Thymus (tissue), 11 donors: ENCODE data around the gene COL16A1. TPM values are rescaled to one million over a fixed set of nuclear protein-coding genes. Genes with fewer than 3 reads are reported as not detected.

ENCODE experiments used
- DNase-seq, 9 donors: peaks; one replicate each; pipeline ENCODE4 v3.0.0-alpha.2; 2013; ENCODE audit warnings: low spot score in 9 of 9, low read depth in 6 of 9, missing footprints in 1 of 9
- H3K27ac ChIP-seq, 2 donors: one replicate each; pipeline ENCODE4 v1.5.1; 2013; ENCODE audit warnings: control low read depth in 1 of 2, low read depth in 1 of 2, low read length in 1 of 2, mild to moderate bottlenecking in 1 of 2, moderate library complexity in 1 of 2
- H3K27me3 ChIP-seq, 2 donors: one replicate each; pipeline ENCODE4 v1.5.1; 2013; ENCODE audit warnings: low read length in 1 of 2; ENCODE audit not compliant: control insufficient read depth in 2 of 2, insufficient read depth in 1 of 2
- H3K36me3 ChIP-seq, 2 donors: one replicate each; pipeline ENCODE4 v1.5.1; 2013; ENCODE audit warnings: low read length in 1 of 2, mild to moderate bottlenecking in 1 of 2, moderate library complexity in 1 of 2; ENCODE audit not compliant: control insufficient read depth in 2 of 2, insufficient read depth in 2 of 2
- H3K4me1 ChIP-seq, 2 donors: one replicate each; pipeline ENCODE4 v1.5.1; 2013; ENCODE audit warnings: low read length in 2 of 2; ENCODE audit not compliant: control insufficient read depth in 2 of 2, insufficient read depth in 2 of 2
- H3K4me3 ChIP-seq, 2 donors: one replicate each; pipeline ENCODE4 v1.5.1; 2013; ENCODE audit warnings: low read length in 2 of 2, control low read depth in 1 of 2, mild to moderate bottlenecking in 1 of 2
- H3K9me3 ChIP-seq, 2 donors: one replicate each; pipeline ENCODE4 v1.5.1; 2013; ENCODE audit warnings: low read length in 1 of 2, mild to moderate bottlenecking in 1 of 2; ENCODE audit not compliant: control insufficient read depth in 2 of 2, insufficient read depth in 1 of 2
- WGBS: extraction: QIAGEN DNeasy Blood & Tissue Kit; methylation state at CpG from one replicate; pipeline ENCODE4 v1.1.7; 2013; 5-methylcytosine and 5-hydroxymethylcytosine counted together
- polyA plus RNA-seq: library from polyadenylated mRNA; stranded (reverse); fragments of 200-250 nt; gene quantifications from one replicate; pipeline ENCODE4 v1.2.3, GENCODE V29; 2013
- total RNA-seq: library from RNA; stranded (reverse); fragments of 120-200 nt; gene quantifications from one replicate; pipeline ENCODE4 v1.2.4, GENCODE V29; 2013
- donor health status: healthy.

The COL16A1 gene
- total and polyA plus RNA-seq, 2 donors: 32.9 to 39.3 TPM

GRCh38 chr1:31675756-31676155 is 28.1 kb downstream of the COL16A1 start:
- 95% methylated on average over 14 of the region's 14 CpGs for WGBS
- no peaks in the 10 kb centered on the region for H3K36me3 ChIP-seq

DNA sequence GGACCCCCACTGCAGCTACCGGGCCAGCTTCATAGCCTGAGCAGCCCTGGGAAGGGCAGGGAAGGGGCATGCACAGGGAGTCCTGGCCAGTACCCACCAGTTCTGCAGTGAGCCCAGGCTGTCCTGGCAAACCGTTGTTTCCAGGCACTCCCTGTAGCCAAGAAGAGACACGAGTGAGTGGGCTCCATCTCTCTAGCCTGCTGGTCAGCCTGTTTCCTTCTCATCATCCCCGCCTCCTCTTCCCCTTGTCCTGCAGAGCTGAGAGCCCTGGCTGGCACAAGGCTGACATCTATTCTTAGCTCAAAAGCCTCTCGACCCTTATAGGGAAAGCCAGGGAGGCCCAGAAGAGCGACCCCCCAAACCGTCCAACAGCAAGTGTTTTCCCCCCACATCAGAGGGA is 28.7 kb downstream of the COL16A1 start:
- WGBS: 92% methylated on average over 7 of the region's 7 CpGs
- Histone ChIP-seq H3K36me3 (no peaks in the 10 kb centered on the region), H3K27me3 (peaks cover 0 to 21% of the 10 kb centered on the region in 2 donors), H3K27ac (no peak overlapping the region), H3K4me1 (peaks cover 0 to 7% of the 10 kb centered on the region in 2 donors), H3K9me3 (no peaks in the 10 kb centered on the region), H3K4me3 (no peak overlapping the region)
- DNase-seq: no peak

More at GRCh38 chr1:31675756-31676155, 28.1 kb downstream of the COL16A1 start:
- no peak overlapping the region for H3K4me3 ChIP-seq
- H3K27me3 ChIP-seq: peaks cover 0 to 20% of the 10 kb centered on the region in 2 donors
- no peaks in the 10 kb centered on the region for H3K9me3 ChIP-seq
- peaks cover 0 to 2% of the 10 kb centered on the region in 2 donors for H3K4me1 ChIP-seq
- DNase-seq: no peak
- H3K27ac ChIP-seq: no peak overlapping the region

DNA sequence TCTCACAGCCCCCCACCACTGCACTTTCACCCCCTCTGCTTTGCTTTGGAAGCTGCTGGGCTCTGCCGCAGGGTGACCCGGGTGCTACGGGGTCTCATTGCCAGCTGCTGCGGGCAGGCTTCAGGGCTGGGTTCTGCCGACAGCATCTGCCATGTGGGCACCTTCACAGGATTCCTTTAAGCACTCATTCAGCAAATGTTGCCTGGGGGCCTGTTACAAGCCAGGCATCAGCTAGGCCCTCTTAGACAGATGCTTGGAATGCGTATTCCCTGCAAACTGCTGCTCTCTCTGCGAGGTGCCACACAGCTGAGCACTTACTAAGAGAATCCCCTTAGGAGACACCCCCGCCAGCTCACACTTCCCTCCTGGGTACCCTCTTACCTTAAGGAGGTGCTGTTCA is 29.2 kb downstream of the COL16A1 start:
- H3K4me3 ChIP-seq: no peak overlapping the region
- H3K36me3 ChIP-seq: no peaks in the 10 kb centered on the region
- peaks cover 3 to 13% of the 10 kb centered on the region in 2 donors for H3K4me1 ChIP-seq
- peaks cover 0 to 24% of the 10 kb centered on the region in 2 donors for H3K27me3 ChIP-seq
- DNase-seq: no peak
- WGBS: 97% methylated on average over 8 of the region's 8 CpGs
- no peak overlapping the region for H3K27ac ChIP-seq
- H3K9me3 ChIP-seq: no peaks in the 10 kb centered on the region

GRCh38 chr1:31673433-31673832 is 30.4 kb downstream of the COL16A1 start:
- Histone ChIP-seq H3K4me3 (no peak overlapping the region), H3K27me3 (peaks cover 0 to 24% of the 10 kb centered on the region in 2 donors)
- 98% methylated on average over 9 of the region's 9 CpGs for WGBS

DNA sequence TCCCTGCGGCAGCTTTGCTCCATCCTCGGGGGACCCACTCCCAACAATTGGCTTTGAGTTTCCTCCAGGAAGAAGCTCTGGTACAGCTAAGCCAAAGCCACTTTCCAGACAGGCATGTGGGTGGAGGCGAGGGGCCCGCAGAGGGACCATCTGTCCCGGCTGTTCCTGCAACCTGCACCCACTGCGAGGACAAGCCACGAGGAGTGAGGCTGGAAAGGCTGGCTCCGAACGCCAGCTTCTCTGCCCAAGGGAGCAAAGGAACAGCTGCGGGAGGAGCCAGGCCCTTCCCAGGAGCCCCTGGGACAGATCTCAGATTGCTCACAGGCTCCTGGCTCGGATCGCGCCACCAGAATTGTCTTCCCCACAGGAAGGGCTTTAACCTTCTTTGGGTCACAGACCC is 30.8 kb downstream of the COL16A1 start:
- no peak for DNase-seq
- Histone ChIP-seq H3K4me3 (no peak overlapping the region), H3K27me3 (peaks cover 0 to 27% of the 10 kb centered on the region in 2 donors), H3K4me1 (peaks cover 3 to 19% of the 10 kb centered on the region in 2 donors), H3K9me3 (no peaks in the 10 kb centered on the region), H3K36me3 (no peaks in the 10 kb centered on the region), H3K27ac (no peak overlapping the region)
- WGBS: 93% methylated on average over 13 of the region's 13 CpGs

More at GRCh38 chr1:31673433-31673832, 30.4 kb downstream of the COL16A1 start:
- DNase-seq: no peak
- Histone ChIP-seq H3K27ac (no peak overlapping the region), H3K36me3 (no peaks in the 10 kb centered on the region), H3K9me3 (no peaks in the 10 kb centered on the region), H3K4me1 (peaks cover 3 to 18% of the 10 kb centered on the region in 2 donors)

DNA sequence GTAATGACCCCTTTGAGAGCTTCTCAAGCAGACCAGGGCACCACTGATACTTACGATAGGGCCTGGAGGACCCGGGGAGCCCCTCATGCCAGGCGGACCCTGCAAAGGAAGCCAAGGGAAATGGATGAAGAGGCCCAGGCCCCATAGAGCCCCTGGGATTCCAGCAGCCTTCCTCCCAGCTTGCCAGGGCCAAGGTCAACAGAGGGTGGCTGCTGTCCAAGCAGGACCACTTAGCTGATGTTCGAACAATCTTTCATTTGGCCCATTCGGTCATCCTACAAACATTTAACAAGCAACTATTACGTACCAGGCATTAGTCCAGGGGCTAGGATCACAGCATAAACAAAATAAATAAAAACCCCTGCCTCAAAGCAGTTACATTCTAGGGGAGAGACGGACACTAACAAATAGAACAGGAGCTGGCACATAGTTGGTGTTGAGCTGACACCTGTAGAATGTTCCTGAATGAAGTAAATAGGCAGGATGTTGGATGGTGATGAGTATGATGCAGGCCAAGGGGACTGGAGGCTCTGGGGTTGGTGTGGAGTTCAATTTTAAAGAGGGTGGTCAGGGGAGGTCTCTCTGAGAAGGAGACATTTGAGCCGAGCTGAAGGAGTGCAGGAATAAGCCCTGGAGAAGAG is 32.1 kb downstream of the COL16A1 start:
- H3K27ac ChIP-seq: no peak overlapping the region
- no peaks in the 10 kb centered on the region for H3K36me3 ChIP-seq
- peaks cover 0 to 24% of the 10 kb centered on the region in 2 donors for H3K27me3 ChIP-seq
- WGBS: 96% methylated on average over 8 of the region's 8 CpGs
- H3K4me3 ChIP-seq: no peak overlapping the region
- peaks cover 3 to 30% of the 10 kb centered on the region in 2 donors for H3K4me1 ChIP-seq
- no peak for DNase-seq
- no peaks in the 10 kb centered on the region for H3K9me3 ChIP-seq

DNA sequence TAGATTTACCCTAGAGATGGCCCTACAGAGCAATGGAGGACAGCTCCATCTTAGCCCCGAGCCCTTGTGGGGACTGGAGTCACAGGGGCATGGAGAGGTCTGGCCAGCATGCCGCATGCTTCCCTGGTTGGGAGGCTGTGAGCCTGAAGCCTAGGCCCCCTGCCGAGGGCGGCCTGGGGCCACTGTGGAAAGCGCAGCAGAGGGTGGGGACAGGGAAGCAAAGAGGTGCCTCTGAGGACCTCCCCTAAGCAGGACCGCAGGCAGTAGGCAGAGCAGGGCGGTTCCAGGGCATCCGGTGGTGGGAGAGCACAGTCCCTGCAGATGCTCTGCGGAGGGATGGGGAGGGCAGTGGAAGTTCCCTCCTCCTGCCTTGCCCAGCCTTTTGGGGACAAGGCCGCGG is 32.7 kb downstream of the COL16A1 start:
- no peak overlapping the region for H3K4me3 ChIP-seq
- 96% methylated on average over 11 of the region's 11 CpGs for WGBS
- H3K27ac ChIP-seq: no peak overlapping the region
- H3K9me3 ChIP-seq: no peaks in the 10 kb centered on the region
- peaks cover 3 to 30% of the 10 kb centered on the region in 2 donors for H3K4me1 ChIP-seq
- no peaks in the 10 kb centered on the region for H3K36me3 ChIP-seq
- DNase-seq: no peak
- H3K27me3 ChIP-seq: peaks cover 0 to 24% of the 10 kb centered on the region in 2 donors

DNA sequence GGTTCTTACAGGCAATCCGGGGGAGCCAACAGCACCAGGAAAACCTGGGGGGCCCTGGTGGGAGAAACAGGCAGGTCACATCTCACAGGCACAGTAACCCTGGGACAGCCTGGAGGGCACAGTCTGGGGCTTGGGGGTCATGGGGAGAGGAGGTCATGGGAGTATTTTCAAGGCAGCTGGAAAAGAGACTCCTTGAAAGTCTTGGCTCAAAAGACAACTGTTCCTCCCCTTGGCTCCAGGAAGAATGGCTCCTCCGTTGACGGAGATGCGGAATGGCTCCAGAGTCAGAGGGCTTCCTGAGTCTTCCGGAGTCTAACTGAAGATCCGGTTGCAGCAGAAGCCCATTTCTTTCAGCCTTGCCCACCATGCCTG is 33.2 kb downstream of the COL16A1 start:
- Histone ChIP-seq H3K4me1 (peaks cover 3 to 35% of the 10 kb centered on the region in 2 donors), H3K9me3 (no peaks in the 10 kb centered on the region), H3K36me3 (no peaks in the 10 kb centered on the region), H3K27me3 (peaks cover 0 to 24% of the 10 kb centered on the region in 2 donors), H3K27ac (no peak overlapping the region), H3K4me3 (peak overlapping the region; percentile 36 to 42)
- WGBS: 81% methylated on average over 6 of the region's 6 CpGs
- DNase-seq: no peak

GRCh38 chr1:31669786-31670592 is 33.8 kb downstream of the COL16A1 start:
- Histone ChIP-seq H3K27ac (peak overlapping the region in 1 of 2 donors; percentile 26), H3K9me3 (no peaks in the 10 kb centered on the region), H3K4me3 (peak overlapping the region; percentile 36 to 42), H3K4me1 (peaks cover 3 to 38% of the 10 kb centered on the region in 2 donors), H3K36me3 (no peaks in the 10 kb centered on the region), H3K27me3 (peaks cover 0 to 24% of the 10 kb centered on the region in 2 donors)
- DNase-seq: peak in 8 of 9 donors; percentile 30 to 74 (median 43)
- WGBS: 12% methylated on average over 30 of the region's 30 CpGs
